Endothelial cell of umbilical vein (primary cell): ENCODE results near the gene EEF1AKMT1. TPM values are rescaled to one million over a fixed set of nuclear protein-coding genes. Genes with fewer than 3 reads are reported as not detected.

Experiments
- BruUV-seq: library from RNA; stranded (reverse); fragments of 400-500 nt; replicated peaks from 2 replicates; lab custom pipeline; 2021; lab: Mats Ljungman, UMichigan
- CTCF ChIA-PET: fragments of 300-600, 350-600 bp; sonication (Branson Sonifier 250); formaldehyde crosslinking; loops from one replicate; lab custom pipeline; 2021; ENCODE audit warnings: antibody characterized with exemption, inconsistent platforms; lab: Charles Lee
- POLR2A ChIA-PET: fragments of 300-600, 350-600 bp; sonication (Branson Sonifier 250); formaldehyde crosslinking; loops from one replicate; lab custom pipeline; 2021; ENCODE audit warnings: antibody characterized with exemption, inconsistent platforms; lab: Charles Lee
- DNase-seq: peaks from one replicate; pipeline ENCODE4 v3.0.0-alpha.2; 2011; ENCODE audit warnings: low read depth, low spot score
- FAIRE-seq: peaks from 2 replicates; lab custom pipeline; 2011; peaks lifted over from hg19 to GRCh38; lab: Jason Lieb, UNC
- H2AFZ ChIP-seq: 2 replicates; pipeline ENCODE4 v1.6.0; 2012; ENCODE audit warnings: low read depth, low read length, control low read depth, inconsistent platforms
- H3K27ac ChIP-seq: 2 replicates; pipeline ENCODE4 v1.5.1; 2011; ENCODE audit warnings: low read depth, mild to moderate bottlenecking, control low read depth, low read length, moderate library complexity; ENCODE audit not compliant: insufficient read depth
- H3K27me3 ChIP-seq, 2 experiments: 2 replicates each; pipeline versions ENCODE4 v1.6.0 to v1.6.1; 2011; ENCODE audit warnings: low read length in 2 of 2, mixed read lengths in 1 of 2; ENCODE audit not compliant: control insufficient read depth in 2 of 2, insufficient read depth in 2 of 2
- H3K36me3 ChIP-seq, 2 experiments: 2 replicates in 1 of 2; 3 replicates in 1 of 2; pipeline ENCODE4 v1.5.1; 2011; ENCODE audit warnings: low read length in 2 of 2, mild to moderate bottlenecking in 1 of 2, moderate library complexity in 1 of 2; ENCODE audit not compliant: control insufficient read depth in 2 of 2, insufficient read depth in 2 of 2; ENCODE audit errors: extremely low read depth in 1 of 2
- H3K4me1 ChIP-seq: 3 replicates; pipeline ENCODE4 v1.5.1; 2011; ENCODE audit warnings: mild to moderate bottlenecking, low read length; ENCODE audit not compliant: control insufficient read depth, insufficient read depth; ENCODE audit errors: extremely low read depth
- H3K4me2 ChIP-seq: 2 replicates; pipeline ENCODE4 v1.6.1; 2011; ENCODE audit warnings: low read length, control low read depth, mixed read lengths; ENCODE audit not compliant: insufficient read depth
- H3K4me3 ChIP-seq, 3 experiments: fragments of 200-600 bp in 1 of 3; sonication (generic), shearing (Covaris generic) in 1 of 3; replicated peaks in 1 of 3; 2 replicates each; pipeline ENCODE4 v1.5.1; 2011 to 2016; ENCODE audit warnings: control low read depth in 3 of 3, low read length in 3 of 3, mild to moderate bottlenecking in 2 of 3, inconsistent platforms in 1 of 3, low read depth in 1 of 3, moderate library complexity in 1 of 3; ENCODE audit not compliant: insufficient read depth in 1 of 3
- H3K79me2 ChIP-seq: 2 replicates; pipeline ENCODE4 v1.6.0; 2012; ENCODE audit warnings: low read length, inconsistent platforms; ENCODE audit not compliant: control insufficient read depth, insufficient read depth
- H3K9ac ChIP-seq: replicated peaks from 2 replicates; pipeline ENCODE3; 2011; ENCODE audit warnings: low read length, control low read depth; ENCODE audit not compliant: insufficient read depth; ENCODE audit errors: extremely low read depth
- H3K9me1 ChIP-seq: replicated peaks from 3 replicates; pipeline ENCODE4 v1.6.0; 2011; ENCODE audit warnings: mild to moderate bottlenecking, low read length; ENCODE audit not compliant: control insufficient read depth, insufficient read depth; ENCODE audit errors: extremely low read depth
- H3K9me3 ChIP-seq: replicated peaks from 2 replicates; pipeline ENCODE4 v1.5.1; 2012; ENCODE audit warnings: low read length, inconsistent platforms; ENCODE audit not compliant: control insufficient read depth, insufficient read depth
- H4K20me1 ChIP-seq: replicated peaks from 2 replicates; pipeline ENCODE3; 2011; ENCODE audit warnings: mild to moderate bottlenecking, low read length; ENCODE audit not compliant: control insufficient read depth, insufficient read depth; ENCODE audit errors: extremely low read depth
- EZH2 ChIP-seq: IDR thresholded peaks from 2 replicates; pipeline ENCODE4 v1.6.1; 2012; ENCODE audit warnings: borderline replicate concordance, low read depth, mild to moderate bottlenecking, moderate library complexity, low read length, inconsistent platforms; ENCODE audit not compliant: severe bottlenecking
- FOS ChIP-seq: IDR thresholded peaks from 2 replicates; pipeline ENCODE4 v1.6.1; 2011; ENCODE audit warnings: mild to moderate bottlenecking, low read length, moderate library complexity, borderline replicate concordance; ENCODE audit not compliant: insufficient read depth
- GATA2 ChIP-seq: IDR thresholded peaks from 2 replicates; pipeline ENCODE4 v1.7.0; 2011; ENCODE audit warnings: low read depth, mild to moderate bottlenecking, moderate library complexity, mixed read lengths, low read length; ENCODE audit not compliant: insufficient read length, insufficient read depth
- JUN ChIP-seq: IDR thresholded peaks from 2 replicates; pipeline ENCODE4 v1.6.1; 2011; ENCODE audit warnings: borderline replicate concordance, low read depth; ENCODE audit not compliant: insufficient read length, insufficient read depth
- MYC ChIP-seq: IDR thresholded peaks from one replicate; pipeline ENCODE4 v1.6.1; 2011; ENCODE audit warnings: mild to moderate bottlenecking, low read depth, low read length
- POLR2A ChIP-seq: IDR thresholded peaks from 2 replicates; pipeline ENCODE4 v1.6.1; 2012; ENCODE audit warnings: low read depth, mild to moderate bottlenecking, control low read depth, low read length
- POLR2AphosphoS5 ChIP-seq: IDR thresholded peaks from 2 replicates; pipeline ENCODE4 v1.6.1; 2012; ENCODE audit warnings: low read depth, mild to moderate bottlenecking, control low read depth, low read length, moderate library complexity; ENCODE audit not compliant: insufficient read depth
- dilution Hi-C: fragments of 300-500 bp; cut with MboI; formaldehyde crosslinking; loops from one replicate; pipeline ENCODE4 v1.15.0; 2019; ENCODE audit warnings: low sequenced_read_pairs; ENCODE audit not compliant: extremely low pct_ligation_motif_present
- intact Hi-C: fragments of 100-400 bp; cut with micrococcal nuclease; formaldehyde crosslinking; loops from one replicate; pipeline ENCODE4 v1.10.0; 2022
- polyA plus RNA-seq, 4 experiments: library from polyadenylated mRNA; depleted of rRNA in 3 of 4; stranded (reverse) in 3 of 4; unstranded in 1 of 4; fragments of >200 nt; gene quantifications; 2 replicates each; pipeline versions ENCODE4 v1.2.1 to v1.2.3, GENCODE V29; 2011 to 2012; ENCODE audit warnings: missing spikeins in 1 of 4
- total RNA-seq: library from RNA; stranded (reverse); gene quantifications from 2 replicates; pipeline ENCODE4 v1.2.3, GENCODE V29; 2021
- TF ChIP-seq, protein P1 (sequence below), 2 donors: IDR thresholded peaks; 1 replicate in 1 of 2; 2 replicates in 1 of 2; pipeline ENCODE4 v1.5.1; 2011; ENCODE audit warnings: low read length in 2 of 2, mild to moderate bottlenecking in 2 of 2, moderate library complexity in 2 of 2, control low read depth in 1 of 2, inconsistent platforms in 1 of 2, low read depth in 1 of 2; ENCODE audit not compliant: insufficient read depth in 1 of 2; ENCODE audit errors: extremely low read depth in 1 of 2
- TF ChIP-seq, protein P2 (sequence below): IDR thresholded peaks from 2 replicates; pipeline ENCODE4 v1.6.1; 2011; ENCODE audit not compliant: insufficient read depth, insufficient read length

Gene EEF1AKMT1
- total and polyA plus RNA-seq, 2 donors (not counting 3 experiments of a cell fraction or from before 2014, with no cell fraction given), result 9.0 to 11.1 TPM

GRCh38 chr13:20709782-20710181, 64.0 kb downstream of the EEF1AKMT1 start:
- no peaks in the 10 kb centered on the region for H4K20me1 ChIP-seq
- H3K27me3 ChIP-seq, result no peaks in the 10 kb centered on the region
- intact Hi-C loops (loop anchor here (10.0 kb wide), 1 partner anchor 185 kb away; the partner anchor contains the start of gene CRYL1), dilution Hi-C loops (no loop called here)
- no peaks in the 10 kb centered on the region for H3K9me3 ChIP-seq
- no peaks in the 10 kb centered on the region for H3K9me1 ChIP-seq
- H3K4me3 ChIP-seq, result no peak overlapping the region
- TF ChIP-seq, protein P1, sequence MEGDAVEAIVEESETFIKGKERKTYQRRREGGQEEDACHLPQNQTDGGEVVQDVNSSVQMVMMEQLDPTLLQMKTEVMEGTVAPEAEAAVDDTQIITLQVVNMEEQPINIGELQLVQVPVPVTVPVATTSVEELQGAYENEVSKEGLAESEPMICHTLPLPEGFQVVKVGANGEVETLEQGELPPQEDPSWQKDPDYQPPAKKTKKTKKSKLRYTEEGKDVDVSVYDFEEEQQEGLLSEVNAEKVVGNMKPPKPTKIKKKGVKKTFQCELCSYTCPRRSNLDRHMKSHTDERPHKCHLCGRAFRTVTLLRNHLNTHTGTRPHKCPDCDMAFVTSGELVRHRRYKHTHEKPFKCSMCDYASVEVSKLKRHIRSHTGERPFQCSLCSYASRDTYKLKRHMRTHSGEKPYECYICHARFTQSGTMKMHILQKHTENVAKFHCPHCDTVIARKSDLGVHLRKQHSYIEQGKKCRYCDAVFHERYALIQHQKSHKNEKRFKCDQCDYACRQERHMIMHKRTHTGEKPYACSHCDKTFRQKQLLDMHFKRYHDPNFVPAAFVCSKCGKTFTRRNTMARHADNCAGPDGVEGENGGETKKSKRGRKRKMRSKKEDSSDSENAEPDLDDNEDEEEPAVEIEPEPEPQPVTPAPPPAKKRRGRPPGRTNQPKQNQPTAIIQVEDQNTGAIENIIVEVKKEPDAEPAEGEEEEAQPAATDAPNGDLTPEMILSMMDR (IDR thresholded peaks at IDR 0.05; ENCODE audit: extremely low read depth in 1 of 2, insufficient read depth in 1 of 2, low read depth in 1 of 2, low read length in 2 of 2), result no peak
- ChIA-PET CTCF (interaction anchor here (0.7 to 9.5 kb wide), 10 partner anchors 11 to 475 kb away, joined by 3 to 92 read pairs (median 12); no protein-coding TSS in a partner anchor), POLR2A (interaction anchor here (0.5 kb wide), 1 partner anchor 142 kb away, joined by 4 read pairs; no protein-coding TSS in a partner anchor)
- peak overlapping the region; percentile 5 for H3K4me2 ChIP-seq
- peak overlapping the region; percentile 34 for H2AFZ ChIP-seq
- peak overlapping the region; percentile 61 for H3K27ac ChIP-seq
- BruUV-seq, result no TSS peak
- no peaks in the 10 kb centered on the region for H3K79me2 ChIP-seq
- FAIRE-seq (no peak), DNase-seq (no peak)
- H3K36me3 ChIP-seq, result no peaks in the 10 kb centered on the region
- no peak overlapping the region for H3K9ac ChIP-seq
- peaks cover 31% of the 10 kb centered on the region for H3K4me1 ChIP-seq

GRCh38 chr13:20709369-20709768, 64.4 kb downstream of the EEF1AKMT1 start:
- H3K9ac ChIP-seq, result no peak overlapping the region
- TF ChIP-seq POLR2A, result no peak
- no peak for TF ChIP-seq POLR2AphosphoS5
- no peak for TF ChIP-seq EZH2
- TF ChIP-seq GATA2, result no peak
- no peak for TF ChIP-seq MYC
- TF ChIP-seq, protein P2, sequence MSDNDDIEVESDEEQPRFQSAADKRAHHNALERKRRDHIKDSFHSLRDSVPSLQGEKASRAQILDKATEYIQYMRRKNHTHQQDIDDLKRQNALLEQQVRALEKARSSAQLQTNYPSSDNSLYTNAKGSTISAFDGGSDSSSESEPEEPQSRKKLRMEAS, result no peak
- TF ChIP-seq, protein P1 (IDR thresholded peaks at IDR 0.05; ENCODE audit: extremely low read depth in 1 of 2, insufficient read depth in 1 of 2, low read depth in 1 of 2, low read length in 2 of 2), result no peak
- TF ChIP-seq FOS, result no peak
- no peak for TF ChIP-seq JUN
- no peaks in the 10 kb centered on the region for H3K27me3 ChIP-seq
- H2AFZ ChIP-seq, result no peak overlapping the region
- dilution Hi-C loops, result no loop called here
- H3K79me2 ChIP-seq, result no peaks in the 10 kb centered on the region
- ChIA-PET CTCF (interaction anchor here (0.9 to 9.5 kb wide), 11 partner anchors 11 to 215 kb away, joined by 3 to 92 read pairs (median 12); no protein-coding TSS in a partner anchor), POLR2A (interaction anchor here (0.5 kb wide), 1 partner anchor 141 kb away, joined by 4 read pairs; no protein-coding TSS in a partner anchor)
- FAIRE-seq (no peak), DNase-seq (no peak)
- H3K4me2 ChIP-seq, result no peak overlapping the region
- no peaks in the 10 kb centered on the region for H3K9me1 ChIP-seq
- H3K27ac ChIP-seq, result peak overlapping the region; percentile 61
- no TSS peak for BruUV-seq
- no peaks in the 10 kb centered on the region for H3K9me3 ChIP-seq
- no peaks in the 10 kb centered on the region for H4K20me1 ChIP-seq
- H3K36me3 ChIP-seq, result no peaks in the 10 kb centered on the region
- no peak overlapping the region for H3K4me3 ChIP-seq
- intact Hi-C loops, result loop anchor here (10.0 kb wide), 1 partner anchor 185 kb away; the partner anchor contains the start of gene CRYL1
- H3K4me1 ChIP-seq, result peaks cover 27% of the 10 kb centered on the region
